Endothelial cell of umbilical vein (primary cell): ENCODE results near the gene C2CD3. TPM values are rescaled to one million over a fixed set of nuclear protein-coding genes. Genes with fewer than 3 reads are reported as not detected.

ENCODE experiments used
- BruUV-seq: library from RNA; stranded (reverse); fragments of 400-500 nt; replicated peaks from 2 replicates; lab custom pipeline; 2021; lab: Mats Ljungman, UMichigan
- CTCF ChIA-PET: fragments of 300-600, 350-600 bp; sonication (Branson Sonifier 250); formaldehyde crosslinking; loops from one replicate; lab custom pipeline; 2021; ENCODE audit warnings: antibody characterized with exemption, inconsistent platforms; lab: Charles Lee
- POLR2A ChIA-PET: fragments of 300-600, 350-600 bp; sonication (Branson Sonifier 250); formaldehyde crosslinking; loops from one replicate; lab custom pipeline; 2021; ENCODE audit warnings: antibody characterized with exemption, inconsistent platforms; lab: Charles Lee
- DNase-seq: peaks from one replicate; pipeline ENCODE4 v3.0.0-alpha.2; 2011; ENCODE audit warnings: low read depth, low spot score
- FAIRE-seq: peaks from 2 replicates; lab custom pipeline; 2011; peaks lifted over from hg19 to GRCh38; lab: Jason Lieb, UNC
- H2AFZ ChIP-seq: 2 replicates; pipeline ENCODE4 v1.6.0; 2012; ENCODE audit warnings: low read depth, low read length, control low read depth, inconsistent platforms
- H3K27ac ChIP-seq: 2 replicates; pipeline ENCODE4 v1.5.1; 2011; ENCODE audit warnings: low read depth, mild to moderate bottlenecking, control low read depth, low read length, moderate library complexity; ENCODE audit not compliant: insufficient read depth
- H3K27me3 ChIP-seq, 2 experiments: 2 replicates each; pipeline versions ENCODE4 v1.6.0 to v1.6.1; 2011; ENCODE audit warnings: low read length in 2 of 2, mixed read lengths in 1 of 2; ENCODE audit not compliant: control insufficient read depth in 2 of 2, insufficient read depth in 2 of 2
- H3K36me3 ChIP-seq, 2 experiments: 2 replicates in 1 of 2; 3 replicates in 1 of 2; pipeline ENCODE4 v1.5.1; 2011; ENCODE audit warnings: low read length in 2 of 2, mild to moderate bottlenecking in 1 of 2, moderate library complexity in 1 of 2; ENCODE audit not compliant: control insufficient read depth in 2 of 2, insufficient read depth in 2 of 2; ENCODE audit errors: extremely low read depth in 1 of 2
- H3K4me1 ChIP-seq: 3 replicates; pipeline ENCODE4 v1.5.1; 2011; ENCODE audit warnings: mild to moderate bottlenecking, low read length; ENCODE audit not compliant: control insufficient read depth, insufficient read depth; ENCODE audit errors: extremely low read depth
- H3K4me2 ChIP-seq: 2 replicates; pipeline ENCODE4 v1.6.1; 2011; ENCODE audit warnings: low read length, control low read depth, mixed read lengths; ENCODE audit not compliant: insufficient read depth
- H3K4me3 ChIP-seq, 3 experiments: fragments of 200-600 bp in 1 of 3; sonication (generic), shearing (Covaris generic) in 1 of 3; replicated peaks in 1 of 3; 2 replicates each; pipeline ENCODE4 v1.5.1; 2011 to 2016; ENCODE audit warnings: control low read depth in 3 of 3, low read length in 3 of 3, mild to moderate bottlenecking in 2 of 3, inconsistent platforms in 1 of 3, low read depth in 1 of 3, moderate library complexity in 1 of 3; ENCODE audit not compliant: insufficient read depth in 1 of 3
- H3K79me2 ChIP-seq: 2 replicates; pipeline ENCODE4 v1.6.0; 2012; ENCODE audit warnings: low read length, inconsistent platforms; ENCODE audit not compliant: control insufficient read depth, insufficient read depth
- H3K9ac ChIP-seq: replicated peaks from 2 replicates; pipeline ENCODE3; 2011; ENCODE audit warnings: low read length, control low read depth; ENCODE audit not compliant: insufficient read depth; ENCODE audit errors: extremely low read depth
- H3K9me1 ChIP-seq: replicated peaks from 3 replicates; pipeline ENCODE4 v1.6.0; 2011; ENCODE audit warnings: mild to moderate bottlenecking, low read length; ENCODE audit not compliant: control insufficient read depth, insufficient read depth; ENCODE audit errors: extremely low read depth
- H3K9me3 ChIP-seq: replicated peaks from 2 replicates; pipeline ENCODE4 v1.5.1; 2012; ENCODE audit warnings: low read length, inconsistent platforms; ENCODE audit not compliant: control insufficient read depth, insufficient read depth
- H4K20me1 ChIP-seq: replicated peaks from 2 replicates; pipeline ENCODE3; 2011; ENCODE audit warnings: mild to moderate bottlenecking, low read length; ENCODE audit not compliant: control insufficient read depth, insufficient read depth; ENCODE audit errors: extremely low read depth
- EZH2 ChIP-seq: IDR thresholded peaks from 2 replicates; pipeline ENCODE4 v1.6.1; 2012; ENCODE audit warnings: borderline replicate concordance, low read depth, mild to moderate bottlenecking, moderate library complexity, low read length, inconsistent platforms; ENCODE audit not compliant: severe bottlenecking
- FOS ChIP-seq: IDR thresholded peaks from 2 replicates; pipeline ENCODE4 v1.6.1; 2011; ENCODE audit warnings: mild to moderate bottlenecking, low read length, moderate library complexity, borderline replicate concordance; ENCODE audit not compliant: insufficient read depth
- JUN ChIP-seq: IDR thresholded peaks from 2 replicates; pipeline ENCODE4 v1.6.1; 2011; ENCODE audit warnings: borderline replicate concordance, low read depth; ENCODE audit not compliant: insufficient read length, insufficient read depth
- MYC ChIP-seq: IDR thresholded peaks from one replicate; pipeline ENCODE4 v1.6.1; 2011; ENCODE audit warnings: mild to moderate bottlenecking, low read depth, low read length
- POLR2A ChIP-seq: IDR thresholded peaks from 2 replicates; pipeline ENCODE4 v1.6.1; 2012; ENCODE audit warnings: low read depth, mild to moderate bottlenecking, control low read depth, low read length
- dilution Hi-C: fragments of 300-500 bp; cut with MboI; formaldehyde crosslinking; loops from one replicate; pipeline ENCODE4 v1.15.0; 2019; ENCODE audit warnings: low sequenced_read_pairs; ENCODE audit not compliant: extremely low pct_ligation_motif_present
- intact Hi-C: fragments of 100-400 bp; cut with micrococcal nuclease; formaldehyde crosslinking; loops from one replicate; pipeline ENCODE4 v1.10.0; 2022
- polyA plus RNA-seq, 4 experiments: library from polyadenylated mRNA; depleted of rRNA in 3 of 4; stranded (reverse) in 3 of 4; unstranded in 1 of 4; fragments of >200 nt; gene quantifications; 2 replicates each; pipeline versions ENCODE4 v1.2.1 to v1.2.3, GENCODE V29; 2011 to 2012; ENCODE audit warnings: missing spikeins in 1 of 4
- total RNA-seq: library from RNA; stranded (reverse); gene quantifications from 2 replicates; pipeline ENCODE4 v1.2.3, GENCODE V29; 2021
- TF ChIP-seq, protein P1 (sequence below): IDR thresholded peaks from 2 replicates; pipeline ENCODE4 v1.6.1; 2011; ENCODE audit not compliant: insufficient read depth, insufficient read length
- TF ChIP-seq, protein P2 (sequence below), 2 donors: IDR thresholded peaks; 1 replicate in 1 of 2; 2 replicates in 1 of 2; pipeline ENCODE4 v1.5.1; 2011; ENCODE audit warnings: low read length in 2 of 2, mild to moderate bottlenecking in 2 of 2, moderate library complexity in 2 of 2, control low read depth in 1 of 2, inconsistent platforms in 1 of 2, low read depth in 1 of 2; ENCODE audit not compliant: insufficient read depth in 1 of 2; ENCODE audit errors: extremely low read depth in 1 of 2

Gene C2CD3
- total and polyA plus RNA-seq, 2 donors (not counting 3 experiments of a cell fraction or from before 2014, with no cell fraction given), result 12.9 to 36.6 TPM

DNA sequence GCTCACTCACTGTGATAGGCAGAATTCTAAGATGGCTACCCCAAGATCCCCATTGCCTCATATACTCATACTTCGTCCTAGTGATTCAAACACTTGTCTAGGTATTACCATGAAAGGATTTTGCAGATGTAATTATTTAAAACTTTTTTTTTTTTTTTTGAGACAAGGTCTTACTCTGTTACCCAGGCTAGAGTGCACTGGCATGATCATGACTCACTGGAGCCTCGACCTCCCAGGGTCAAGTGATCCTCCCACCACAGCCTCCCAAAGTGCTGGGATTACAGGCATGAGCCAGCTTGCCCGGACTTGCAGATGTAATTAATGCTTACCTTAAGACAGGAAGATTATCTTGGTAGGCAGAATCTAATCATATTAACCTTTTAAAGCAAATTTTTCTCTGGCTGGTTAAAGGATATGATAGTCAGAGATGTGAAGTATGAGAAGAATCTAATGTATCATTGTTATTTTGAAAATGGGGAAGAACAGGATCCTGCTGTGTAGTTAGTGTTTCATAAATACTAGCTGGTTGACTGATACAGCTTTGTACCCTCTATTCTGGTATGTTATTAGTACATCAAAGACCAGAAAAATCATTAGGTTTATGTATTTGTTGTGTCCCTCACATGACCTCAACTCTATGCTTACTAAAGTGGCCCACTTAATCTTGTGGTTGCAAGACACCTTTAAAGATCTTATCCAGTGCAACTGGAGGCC is 35.5 kb downstream of the C2CD3 start:
- ChIA-PET CTCF (interaction anchor here (1.0 to 1.4 kb wide), 3 partner anchors 34 to 39 kb away, joined by 3 to 4 read pairs (median 3); partner anchors contain the start of gene C2CD3), POLR2A (interaction anchor here (0.7 kb wide), 1 partner anchor 8 kb away, joined by 5 read pairs; no protein-coding TSS in a partner anchor)
- dilution Hi-C loops, result no loop called here
- TF ChIP-seq FOS, result no peak
- no peak for TF ChIP-seq POLR2A
- TF ChIP-seq, protein P1, sequence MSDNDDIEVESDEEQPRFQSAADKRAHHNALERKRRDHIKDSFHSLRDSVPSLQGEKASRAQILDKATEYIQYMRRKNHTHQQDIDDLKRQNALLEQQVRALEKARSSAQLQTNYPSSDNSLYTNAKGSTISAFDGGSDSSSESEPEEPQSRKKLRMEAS, result no peak
- no peak for TF ChIP-seq MYC
- TF ChIP-seq EZH2, result no peak
- TF ChIP-seq, protein P2, sequence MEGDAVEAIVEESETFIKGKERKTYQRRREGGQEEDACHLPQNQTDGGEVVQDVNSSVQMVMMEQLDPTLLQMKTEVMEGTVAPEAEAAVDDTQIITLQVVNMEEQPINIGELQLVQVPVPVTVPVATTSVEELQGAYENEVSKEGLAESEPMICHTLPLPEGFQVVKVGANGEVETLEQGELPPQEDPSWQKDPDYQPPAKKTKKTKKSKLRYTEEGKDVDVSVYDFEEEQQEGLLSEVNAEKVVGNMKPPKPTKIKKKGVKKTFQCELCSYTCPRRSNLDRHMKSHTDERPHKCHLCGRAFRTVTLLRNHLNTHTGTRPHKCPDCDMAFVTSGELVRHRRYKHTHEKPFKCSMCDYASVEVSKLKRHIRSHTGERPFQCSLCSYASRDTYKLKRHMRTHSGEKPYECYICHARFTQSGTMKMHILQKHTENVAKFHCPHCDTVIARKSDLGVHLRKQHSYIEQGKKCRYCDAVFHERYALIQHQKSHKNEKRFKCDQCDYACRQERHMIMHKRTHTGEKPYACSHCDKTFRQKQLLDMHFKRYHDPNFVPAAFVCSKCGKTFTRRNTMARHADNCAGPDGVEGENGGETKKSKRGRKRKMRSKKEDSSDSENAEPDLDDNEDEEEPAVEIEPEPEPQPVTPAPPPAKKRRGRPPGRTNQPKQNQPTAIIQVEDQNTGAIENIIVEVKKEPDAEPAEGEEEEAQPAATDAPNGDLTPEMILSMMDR (IDR thresholded peaks at IDR 0.05; ENCODE audit: extremely low read depth in 1 of 2, insufficient read depth in 1 of 2, low read depth in 1 of 2, low read length in 2 of 2), result no peak
- TF ChIP-seq JUN, result no peak
- no peak overlapping the region for H3K9ac ChIP-seq
- no peaks in the 10 kb centered on the region for H3K9me3 ChIP-seq
- no TSS peak for BruUV-seq
- H4K20me1 ChIP-seq, result no peaks in the 10 kb centered on the region
- H3K27ac ChIP-seq, result no peak overlapping the region
- FAIRE-seq, result no peak
- intact Hi-C loops, result loop anchor here (1.0 kb wide), 1 partner anchor 8 kb away; no protein-coding TSS in a partner anchor
- H3K27me3 ChIP-seq, result no peaks in the 10 kb centered on the region
- H3K9me1 ChIP-seq, result no peaks in the 10 kb centered on the region
- peaks cover 17% of the 10 kb centered on the region for H3K4me1 ChIP-seq
- H3K4me3 ChIP-seq, result no peak overlapping the region
- H3K79me2 ChIP-seq, result no peaks in the 10 kb centered on the region
- H2AFZ ChIP-seq, result no peak overlapping the region
- no peak overlapping the region for H3K4me2 ChIP-seq
- peaks cover 0 to 7% of the 10 kb centered on the region in 2 experiments for H3K36me3 ChIP-seq
- DNase-seq, result no peak
